Activated naive CD4-positive, alpha-beta T cell treated with anti-CD3 and anti-CD28 coated beads, Interleukin-2, amount 10 ng/mL, durations not matched to agents 7 days and 5 days (primary cell): ENCODE data around the gene STAG1.
"Not testable (repeated sequence)": the region's sequence is repeated elsewhere in the genome, so short reads cannot be mapped to it uniquely, and the experiment has no call there.

Experiments
- CTCF ChIA-PET: fragments of 350-600 bp; sonication (Branson Sonifier 250); formaldehyde crosslinking; loops from one replicate; lab custom pipeline; 2021; ENCODE audit warnings: antibody characterized with exemption; lab: Charles Lee
- DNase-seq: peaks from one replicate; pipeline ENCODE4 v3.0.0-alpha.2; 2020
- H3K27ac Mint-ChIP-seq: one replicate; pipeline ENCODE4 v1.8.0; 2021; ENCODE audit warnings: mild to moderate bottlenecking, moderate library complexity, mixed read lengths
- H3K27me3 Mint-ChIP-seq: one replicate; pipeline ENCODE4 v1.8.0; 2021; ENCODE audit warnings: mild to moderate bottlenecking, mixed read lengths
- H3K36me3 Mint-ChIP-seq: one replicate; pipeline ENCODE4 v1.8.0; 2021; ENCODE audit warnings: mixed read lengths
- H3K4me1 Mint-ChIP-seq: one replicate; pipeline ENCODE4 v1.8.0; 2021; ENCODE audit warnings: mixed read lengths
- H3K4me3 Mint-ChIP-seq: one replicate; pipeline ENCODE4 v1.8.0; 2021; ENCODE audit warnings: mild to moderate bottlenecking, moderate library complexity, mixed read lengths
- H3K9me3 Mint-ChIP-seq: one replicate; pipeline ENCODE4 v1.8.0; 2021; ENCODE audit warnings: mixed read lengths

STAG1 gene

GRCh38 chr3:136752172-136752421 lies at the start of gene STAG1:
STAG1 (minus strand) TSS chr3:136752378; CDS start chr3:136630898, 121,480 bp downstream.
- H3K4me3 Mint-ChIP-seq: peak within 1 kb of the TSS; percentile 76
- CTCF ChIA-PET: interaction anchor here (0.6 to 10.3 kb wide), 37 partner anchors 11 to 1330 kb away, joined by 3 to 156 read pairs (median 4); partner anchors contain the start of genes MSL2, NCK1 and PCCB
- H3K9me3 Mint-ChIP-seq: no peaks in the 10 kb centered on the region
- H3K27me3 Mint-ChIP-seq: peaks cover 4% of the 10 kb centered on the region
- peak within 1 kb of the TSS; percentile 97 for H3K27ac Mint-ChIP-seq
- no peak for DNase-seq
- H3K4me1 Mint-ChIP-seq: peaks cover 41% of the 10 kb centered on the region
- H3K36me3 Mint-ChIP-seq: peaks cover 7% of the 10 kb centered on the region

DNA sequence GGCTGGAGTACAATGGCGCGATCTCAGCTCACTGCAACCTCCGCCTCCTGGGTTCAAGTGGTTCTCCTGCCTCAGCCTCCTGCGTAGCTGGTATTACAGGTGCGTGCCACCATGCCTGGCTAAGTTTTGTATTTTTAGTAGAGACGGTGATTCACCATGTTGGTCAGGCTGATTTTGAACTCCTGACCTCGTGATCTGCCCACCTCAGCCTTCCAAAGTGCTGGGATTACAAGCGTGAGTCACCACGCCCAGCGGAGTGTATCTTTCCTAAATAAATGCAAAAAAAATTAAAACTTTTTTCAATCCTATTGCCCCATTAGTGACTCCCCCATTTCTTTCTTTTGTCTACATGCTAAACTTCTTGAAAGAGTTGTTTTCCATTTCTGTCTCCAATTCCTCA lies 49.0 kb upstream of the STAG1 start:
- H3K4me1 Mint-ChIP-seq, DNase-seq, H3K27ac Mint-ChIP-seq, H3K4me3 Mint-ChIP-seq, H3K36me3 Mint-ChIP-seq, H3K9me3 Mint-ChIP-seq, CTCF ChIA-PET: not testable (repeated sequence)
- H3K27me3 Mint-ChIP-seq: peaks cover 18% of the 10 kb centered on the region

DNA sequence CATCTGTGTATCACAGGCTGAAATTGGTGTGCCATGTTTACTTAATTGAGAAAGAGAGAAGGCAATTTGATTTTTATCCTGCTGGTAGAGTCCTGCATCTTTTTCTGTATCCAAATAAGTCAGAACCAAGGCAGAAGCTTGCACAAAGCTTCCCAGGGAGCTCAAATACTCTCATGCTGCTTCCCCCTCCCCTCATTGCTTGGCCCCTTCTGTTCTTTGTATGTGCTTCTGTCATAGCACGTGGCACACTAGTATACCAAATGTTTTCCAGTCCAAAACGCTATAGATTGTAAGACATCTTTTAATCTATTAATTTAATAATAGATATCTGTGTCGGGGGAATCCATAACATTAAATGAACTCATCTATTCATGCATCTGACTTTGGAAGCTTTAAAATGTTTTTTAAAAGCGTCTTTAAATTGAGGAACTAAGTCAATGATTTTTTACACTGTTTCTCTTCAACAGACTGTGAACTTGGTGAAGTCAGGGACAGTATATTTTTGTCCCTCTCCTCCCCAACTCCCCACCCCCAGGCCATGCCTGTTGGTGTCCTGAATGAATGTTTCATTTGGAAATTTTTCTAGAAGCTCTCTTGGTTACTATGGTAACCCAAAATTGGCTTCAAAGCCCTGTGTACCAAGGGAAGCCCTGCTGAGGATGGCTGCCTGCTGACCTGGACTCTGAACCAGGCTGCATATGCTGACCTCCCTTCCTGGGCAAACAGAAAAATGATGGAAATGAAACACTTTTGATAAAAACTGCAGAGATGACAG lies 40.6 kb upstream of the STAG1 start:
- no peaks in the 10 kb centered on the region for H3K9me3 Mint-ChIP-seq
- no peaks in the 10 kb centered on the region for H3K4me1 Mint-ChIP-seq
- CTCF ChIA-PET: interaction anchor here (0.9 kb wide), 1 partner anchor 40 kb away, joined by 3 read pairs; the partner anchor contains the start of gene STAG1
- peaks cover 31% of the 10 kb centered on the region for H3K27me3 Mint-ChIP-seq
- no peak overlapping the region for H3K4me3 Mint-ChIP-seq
- no peaks in the 10 kb centered on the region for H3K36me3 Mint-ChIP-seq
- DNase-seq: no peak
- H3K27ac Mint-ChIP-seq: no peak overlapping the region

GRCh38 chr3:136790786-136791185 lies 38.6 kb upstream of the STAG1 start:
- Mint-ChIP-seq H3K4me3 (no peak overlapping the region), H3K36me3 (no peaks in the 10 kb centered on the region), H3K27me3 (peaks cover 31% of the 10 kb centered on the region), H3K9me3 (no peaks in the 10 kb centered on the region), H3K4me1 (peaks cover 16% of the 10 kb centered on the region), H3K27ac (no peak overlapping the region)
- DNase-seq: no peak
- CTCF ChIA-PET: interaction anchor here (0.7 kb wide), 1 partner anchor 31 kb away, joined by 3 read pairs; no protein-coding TSS in a partner anchor

GRCh38 chr3:136789976-136790375 lies 37.8 kb upstream of the STAG1 start:
- CTCF ChIA-PET: no interaction called here
- H3K36me3 Mint-ChIP-seq: no peaks in the 10 kb centered on the region
- peaks cover 25% of the 10 kb centered on the region for H3K27me3 Mint-ChIP-seq
- H3K4me3 Mint-ChIP-seq: no peak overlapping the region
- H3K4me1 Mint-ChIP-seq: peaks cover 16% of the 10 kb centered on the region
- no peak for DNase-seq
- no peak overlapping the region for H3K27ac Mint-ChIP-seq
- H3K9me3 Mint-ChIP-seq: no peaks in the 10 kb centered on the region

DNA sequence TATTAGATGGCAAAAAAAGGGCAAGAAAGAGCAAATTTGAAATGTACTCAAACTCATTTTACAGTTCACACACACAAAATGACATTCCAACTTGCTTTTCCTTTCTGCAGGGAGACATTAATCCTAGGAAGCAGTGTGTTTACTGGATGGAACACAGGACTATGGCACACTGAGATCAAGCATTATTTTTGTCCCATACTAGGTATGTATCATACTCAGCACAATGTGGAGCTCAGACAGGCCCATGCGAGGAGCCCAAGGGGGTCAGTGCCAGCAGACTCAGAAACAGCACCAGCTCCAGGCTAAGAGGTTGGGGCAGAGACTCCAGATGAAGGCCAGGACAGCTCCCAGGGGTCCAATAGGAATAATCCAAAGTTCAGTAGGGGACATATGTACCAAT lies 36.0 kb upstream of the STAG1 start:
- Mint-ChIP-seq H3K4me1 (peaks cover 16% of the 10 kb centered on the region), H3K4me3 (no peak overlapping the region), H3K9me3 (no peaks in the 10 kb centered on the region), H3K36me3 (no peaks in the 10 kb centered on the region), H3K27me3 (peaks cover 24% of the 10 kb centered on the region), H3K27ac (no peak overlapping the region)
- no peak for DNase-seq
- CTCF ChIA-PET: interaction anchor here (2.5 kb wide), 1 partner anchor 226 kb away, joined by 8 read pairs; no protein-coding TSS in a partner anchor

- Mint-ChIP-seq H3K9me3 (no peaks in the 10 kb centered on the region), H3K27ac (peak overlapping the region; percentile 2), H3K36me3 (no peaks in the 10 kb centered on the region), H3K4me3 (no peak overlapping the region), H3K27me3 (peaks cover 18% of the 10 kb centered on the region), H3K4me1 (peaks cover 16% of the 10 kb centered on the region)
- CTCF ChIA-PET: interaction anchor here (0.7 to 2.5 kb wide), 4 partner anchors 33 to 227 kb away, joined by 3 to 8 read pairs (median 4); partner anchors contain the start of gene STAG1
- peak; percentile 40 for DNase-seq
These were observed 35.2 kb upstream of the STAG1 start for GRCh38 chr3:136787349-136787748.

- CTCF ChIA-PET: no interaction called here
- no peak for DNase-seq
These were observed 31.6 kb upstream of the STAG1 start for GRCh38 chr3:136783708-136784191.

DNA sequence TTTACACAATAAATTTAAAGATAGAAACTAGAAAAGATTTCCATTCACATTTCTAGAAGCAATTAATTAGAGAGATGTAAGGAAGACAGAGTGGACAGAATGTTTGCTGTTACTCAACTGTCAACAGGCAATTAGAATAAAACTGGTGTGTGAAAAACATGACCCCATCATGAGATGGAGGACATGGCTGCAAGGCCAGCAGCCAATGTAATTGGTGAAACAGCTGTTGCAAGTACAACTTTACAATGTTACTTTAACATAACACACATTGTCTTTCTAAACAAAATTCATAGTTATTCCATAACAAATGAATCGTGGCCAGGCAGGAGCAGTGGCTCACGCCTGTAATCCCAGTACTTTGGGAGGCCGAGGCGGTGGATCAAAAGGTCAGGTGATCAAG lies 28.6 kb upstream of the STAG1 start:
- no peaks in the 10 kb centered on the region for H3K9me3 Mint-ChIP-seq
- no peaks in the 10 kb centered on the region for H3K36me3 Mint-ChIP-seq
- H3K27ac Mint-ChIP-seq: no peak overlapping the region
- H3K4me1 Mint-ChIP-seq: no peaks in the 10 kb centered on the region
- no peak for DNase-seq
- H3K27me3 Mint-ChIP-seq: peaks cover 6% of the 10 kb centered on the region
- H3K4me3 Mint-ChIP-seq: no peak overlapping the region
- CTCF ChIA-PET: no interaction called here

More at GRCh38 chr3:136783708-136784191, 31.6 kb upstream of the STAG1 start:
- H3K4me3 Mint-ChIP-seq: no peak overlapping the region
- peaks cover 16% of the 10 kb centered on the region for H3K4me1 Mint-ChIP-seq
- no peak overlapping the region for H3K27ac Mint-ChIP-seq
- H3K36me3 Mint-ChIP-seq: no peaks in the 10 kb centered on the region
- no peaks in the 10 kb centered on the region for H3K9me3 Mint-ChIP-seq
- peaks cover 4% of the 10 kb centered on the region for H3K27me3 Mint-ChIP-seq

DNA sequence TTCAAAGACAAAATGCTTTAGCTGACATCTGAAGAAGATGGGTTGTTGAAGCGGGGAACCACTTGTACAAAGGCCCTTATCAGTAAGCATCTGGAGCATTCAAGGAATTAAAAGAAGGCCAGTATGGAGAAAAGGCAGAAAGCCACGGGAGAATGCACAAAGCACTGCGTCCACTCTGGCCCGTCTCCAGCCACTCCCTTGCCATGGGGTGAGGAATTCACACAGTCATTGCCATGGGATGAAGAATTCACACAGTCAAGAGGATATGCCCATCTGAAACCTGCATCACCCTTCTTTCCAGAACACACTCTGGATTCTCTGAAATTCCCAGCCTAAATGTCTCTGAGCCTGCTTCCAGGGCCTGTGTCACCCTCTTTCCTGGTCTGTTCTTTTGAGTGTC lies 26.7 kb upstream of the STAG1 start:
- H3K4me1 Mint-ChIP-seq: no peaks in the 10 kb centered on the region
- DNase-seq: no peak
- H3K27ac Mint-ChIP-seq: no peak overlapping the region
- no peak overlapping the region for H3K4me3 Mint-ChIP-seq
- no peaks in the 10 kb centered on the region for H3K9me3 Mint-ChIP-seq
- CTCF ChIA-PET: no interaction called here
- peaks cover 6% of the 10 kb centered on the region for H3K27me3 Mint-ChIP-seq
- no peaks in the 10 kb centered on the region for H3K36me3 Mint-ChIP-seq

GRCh38 chr3:136772709-136773108 lies 20.5 kb upstream of the STAG1 start:
- H3K4me1 Mint-ChIP-seq: no peaks in the 10 kb centered on the region
- CTCF ChIA-PET: no interaction called here
- no peak overlapping the region for H3K27ac Mint-ChIP-seq
- H3K9me3 Mint-ChIP-seq: no peaks in the 10 kb centered on the region
- H3K36me3 Mint-ChIP-seq: no peaks in the 10 kb centered on the region
- DNase-seq: no peak
- H3K27me3 Mint-ChIP-seq: no peaks in the 10 kb centered on the region
- H3K4me3 Mint-ChIP-seq: no peak overlapping the region

DNA sequence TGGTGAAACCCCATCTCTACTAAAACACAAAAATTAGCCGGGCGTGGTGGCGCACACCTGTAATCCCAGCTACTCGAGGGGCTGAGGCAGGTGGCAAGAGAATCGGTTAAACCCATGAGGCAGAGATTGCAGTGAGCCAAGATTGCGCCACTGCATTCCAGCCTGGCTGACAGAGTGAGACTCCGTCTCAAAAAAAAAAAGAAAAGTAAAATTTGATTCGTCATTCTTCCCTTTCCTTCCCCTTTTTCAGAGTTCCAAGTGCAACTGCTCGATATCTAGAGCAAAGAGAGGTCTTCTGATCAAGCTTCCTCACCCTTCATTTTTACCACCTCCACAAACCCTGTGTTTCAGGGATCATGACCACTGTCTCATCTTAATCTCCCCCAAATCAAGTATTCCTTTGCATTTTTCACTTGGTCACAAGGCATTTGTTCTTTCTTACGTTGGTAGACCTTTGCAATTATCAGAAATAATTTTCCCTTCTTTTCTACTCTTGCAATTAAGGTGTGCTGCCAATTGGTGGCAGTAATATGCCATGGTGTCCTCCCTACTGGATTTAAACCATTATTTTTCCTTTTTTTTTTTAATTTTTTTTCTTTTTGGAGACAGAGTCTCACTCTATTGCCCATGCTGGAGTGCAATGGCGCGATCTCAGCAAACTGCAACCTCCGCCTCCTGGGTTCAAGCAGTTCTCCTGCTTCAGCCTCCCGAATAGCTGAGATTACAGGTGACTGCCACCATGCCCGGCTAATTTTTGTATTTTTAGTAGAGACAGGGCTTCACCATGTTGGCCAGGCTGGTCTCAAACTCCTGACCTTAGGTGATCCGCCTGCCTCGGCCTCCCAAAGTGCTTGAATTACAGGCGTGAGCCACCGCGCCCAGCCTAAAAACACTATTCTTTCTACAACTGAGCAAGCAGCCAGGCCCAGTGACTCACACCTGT lies 6.3 kb upstream of the STAG1 start:
- CTCF ChIA-PET: interaction anchor here (0.6 to 10.3 kb wide), 12 partner anchors 101 to 1258 kb away, joined by 3 to 156 read pairs (median 4); partner anchors contain the start of genes IL20RB and NCK1
- H3K36me3 Mint-ChIP-seq, H3K4me3 Mint-ChIP-seq, H3K27me3 Mint-ChIP-seq, H3K27ac Mint-ChIP-seq, DNase-seq: not testable (repeated sequence)
- Mint-ChIP-seq H3K9me3 (peaks cover 11% of the 10 kb centered on the region), H3K4me1 (peaks cover 13% of the 10 kb centered on the region)

DNA sequence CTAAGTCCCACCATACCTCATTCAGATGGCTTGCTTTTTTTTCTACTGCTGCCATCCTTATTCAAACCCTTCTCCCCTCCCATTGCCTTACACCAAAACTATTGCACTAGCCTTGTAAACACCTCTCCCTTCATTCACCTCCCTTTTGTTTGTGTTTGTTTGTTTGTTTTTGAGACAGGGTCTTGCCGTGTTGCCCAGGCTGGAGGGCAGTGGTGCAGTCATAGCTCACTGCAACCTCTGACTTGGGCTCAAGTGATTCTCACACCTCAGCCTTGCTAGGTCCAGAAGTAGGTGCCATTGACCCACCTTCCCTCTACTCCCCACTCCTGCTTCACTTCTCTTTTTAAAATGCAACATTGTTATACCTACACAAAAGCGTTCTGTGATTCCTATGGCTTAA lies 3.0 kb upstream of the STAG1 start:
- H3K9me3 Mint-ChIP-seq: no peaks in the 10 kb centered on the region
- H3K4me3 Mint-ChIP-seq: no peak overlapping the region
- H3K27me3 Mint-ChIP-seq: peaks cover 4% of the 10 kb centered on the region
- no peak for DNase-seq
- H3K27ac Mint-ChIP-seq: no peak overlapping the region
- CTCF ChIA-PET: interaction anchor here (10.3 kb wide), 1 partner anchor 259 kb away, joined by 156 read pairs; no protein-coding TSS in a partner anchor
- H3K36me3 Mint-ChIP-seq: peaks cover 7% of the 10 kb centered on the region
- H3K4me1 Mint-ChIP-seq: peaks cover 27% of the 10 kb centered on the region
